HPDE6-E6E7 (cell line): ENCODE results near the gene DNAH14.
A peak's percentile ranks its signal among the peaks of the same experiment; 100 is the strongest.
"Not testable (repeated sequence)": the region's sequence is repeated elsewhere in the genome, so short reads cannot be mapped to it uniquely, and the experiment has no call there.

Experiments
- DNase-seq: peaks from one replicate; pipeline ENCODE4 v3.0.0; 2011; ENCODE audit warnings: missing footprints; ENCODE audit errors: extremely low spot score

The DNAH14 gene

GRCh38 chr1:224921354-224921753, 8.1 kb upstream of the DNAH14 start:
- DNase-seq, result no peak

GRCh38 chr1:224922404-224923164, 6.9 kb upstream of the DNAH14 start:
- peak; percentile 54 for DNase-seq

- no peak for DNase-seq
Measured at GRCh38 chr1:224923726-224924125, 5.7 kb upstream of the DNAH14 start.

DNA sequence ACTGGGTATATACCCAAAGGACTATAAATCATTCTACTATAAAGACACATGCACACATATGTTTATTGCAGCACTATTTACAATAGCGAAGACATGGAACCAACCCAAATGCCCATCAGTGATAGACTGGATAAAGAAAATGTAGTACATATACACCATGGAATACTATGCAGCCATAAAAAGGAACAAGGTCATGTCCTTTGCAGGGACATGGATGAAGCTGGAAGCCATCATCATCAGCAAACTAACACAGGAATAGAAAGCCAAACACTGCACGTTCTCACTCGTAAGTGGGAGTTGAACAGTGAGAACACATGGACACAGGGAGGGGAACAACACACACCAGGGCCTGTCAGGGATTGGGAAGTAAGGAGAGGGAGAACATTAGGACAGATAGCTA, 1.8 kb upstream of the DNAH14 start:
- not testable (repeated sequence) for DNase-seq

GRCh38 chr1:224928906-224929305, 569 bp upstream of the DNAH14 start:
- no peak for DNase-seq

DNA sequence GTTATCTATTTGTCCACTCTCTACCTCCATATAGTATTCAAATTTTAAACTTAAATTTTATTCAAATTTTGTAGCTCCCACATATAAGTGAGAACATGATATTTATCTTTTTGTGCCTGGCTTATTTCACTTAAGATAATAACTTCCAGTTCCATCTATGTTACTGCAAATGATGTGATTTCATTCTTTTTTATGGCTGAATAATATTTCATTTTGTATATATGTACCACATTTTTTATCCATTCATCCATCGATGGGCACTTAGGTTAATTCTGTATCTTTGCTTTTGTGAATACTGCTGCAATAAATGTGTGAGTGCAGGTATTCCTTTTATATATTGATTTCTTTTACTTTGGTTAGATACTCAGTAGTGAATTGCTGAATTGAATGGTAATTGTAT, 2.1 kb downstream of the DNAH14 start:
- DNase-seq, result no peak

- DNase-seq, result no peak
Measured at GRCh38 chr1:224932607-224933249, 3.3 kb downstream of the DNAH14 start.

GRCh38 chr1:224933584-224933983, 4.1 kb downstream of the DNAH14 start:
- no peak for DNase-seq

DNA sequence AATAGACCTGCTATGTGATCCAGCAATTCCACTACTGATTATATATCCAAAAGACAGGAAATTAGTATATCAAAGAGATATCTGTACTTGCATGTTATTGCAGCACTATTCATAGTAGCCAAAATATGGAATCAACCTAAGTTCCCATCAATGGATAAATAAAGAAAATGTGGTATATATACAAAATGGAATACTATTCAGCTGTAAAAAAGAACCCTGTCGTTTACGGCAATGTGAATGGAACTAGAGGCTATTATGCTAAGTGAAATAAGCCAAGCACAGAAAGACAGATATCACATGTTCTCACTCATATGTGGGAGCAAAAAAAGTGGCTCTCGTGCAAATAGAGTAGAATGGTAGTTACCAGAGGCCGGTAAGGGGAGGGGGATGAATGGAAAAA, 9.2 kb downstream of the DNAH14 start:
- DNase-seq, result no peak

DNA sequence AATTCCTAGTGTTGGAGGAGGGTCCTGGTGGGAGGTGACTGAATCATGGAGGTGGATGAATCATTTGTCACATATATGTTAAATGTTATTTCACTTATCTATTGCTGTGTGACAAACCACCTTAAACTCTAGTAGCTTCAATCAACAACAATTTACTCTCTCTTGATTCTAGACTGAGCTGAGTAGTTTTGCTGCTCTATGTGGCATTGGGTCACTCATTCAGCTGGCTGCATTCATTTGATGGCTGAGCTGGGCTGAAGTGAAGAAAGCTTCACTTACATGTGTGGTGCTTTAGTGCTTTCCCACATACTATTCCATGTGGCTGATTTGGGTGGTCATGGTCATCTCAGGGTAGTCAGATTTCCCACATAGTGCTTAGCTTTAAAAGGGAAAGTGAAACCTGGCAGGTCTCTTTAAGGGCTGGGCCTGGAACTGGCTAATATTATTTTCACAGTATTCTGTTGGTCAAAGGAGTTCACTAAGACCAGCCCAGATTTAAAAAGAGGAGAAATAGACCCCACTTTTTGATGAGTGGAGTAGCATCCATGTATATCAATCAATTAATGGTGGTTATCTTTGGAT, 10.5 kb downstream of the DNAH14 start:
- no peak for DNase-seq

DNA sequence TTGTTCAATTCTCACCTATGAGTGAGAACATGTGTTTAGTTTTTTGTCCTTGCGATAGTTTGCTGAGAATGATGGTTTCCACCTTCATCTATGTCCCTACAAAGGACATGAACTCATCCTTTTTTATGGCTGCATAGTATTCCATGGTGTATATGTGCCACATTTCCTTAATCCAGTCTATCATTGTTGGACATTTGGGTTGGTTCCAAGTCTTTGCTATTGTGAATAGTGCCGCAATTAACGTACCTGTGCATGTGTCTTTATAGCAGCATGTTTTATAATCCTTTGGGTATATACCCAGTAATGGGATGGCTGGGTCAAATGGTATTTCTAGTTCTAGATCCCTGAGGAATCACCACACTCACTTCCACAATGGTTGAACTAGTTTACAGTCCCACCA, 11.3 kb downstream of the DNAH14 start:
- DNase-seq, result not testable (repeated sequence)

DNA sequence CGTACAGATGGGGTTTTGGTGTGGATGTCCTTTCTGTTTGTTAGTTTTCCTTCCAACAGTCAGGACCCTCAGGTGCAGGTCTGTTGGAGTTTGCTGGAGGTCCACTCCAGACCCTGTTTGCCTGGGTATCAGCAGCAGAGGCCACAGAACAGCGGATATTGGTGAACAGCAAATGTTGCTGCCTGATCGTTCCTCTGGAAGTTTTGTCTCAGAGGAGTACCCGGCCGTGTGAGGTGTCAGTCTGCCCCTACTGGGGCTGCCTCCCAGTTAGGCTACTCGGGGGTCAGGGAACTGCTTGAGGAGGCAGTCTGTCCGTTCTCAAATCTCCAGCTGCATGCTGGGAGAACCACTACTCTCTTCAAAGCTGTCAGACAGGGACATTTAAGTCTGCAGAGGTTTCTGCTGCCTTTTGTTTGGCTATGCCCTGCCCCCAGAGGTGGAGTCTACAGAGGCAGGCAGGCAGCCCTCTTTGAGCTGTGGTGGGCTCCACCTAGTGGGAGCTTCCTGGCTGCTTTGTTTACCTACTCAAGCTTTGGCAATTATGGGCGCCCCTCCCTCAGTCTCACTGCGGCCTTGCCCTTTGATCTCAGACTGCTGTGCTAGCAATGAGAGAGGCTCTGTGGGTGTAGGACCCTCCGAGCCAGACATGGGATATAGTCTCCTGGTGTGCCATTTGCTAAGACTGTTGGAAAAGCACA, 16.3 kb downstream of the DNAH14 start:
- not testable (repeated sequence) for DNase-seq

GRCh38 chr1:224946349-224946691, 16.8 kb downstream of the DNAH14 start:
- not testable (repeated sequence) for DNase-seq

GRCh38 chr1:224957696-224958095, 28.2 kb downstream of the DNAH14 start:
- no peak for DNase-seq

DNA sequence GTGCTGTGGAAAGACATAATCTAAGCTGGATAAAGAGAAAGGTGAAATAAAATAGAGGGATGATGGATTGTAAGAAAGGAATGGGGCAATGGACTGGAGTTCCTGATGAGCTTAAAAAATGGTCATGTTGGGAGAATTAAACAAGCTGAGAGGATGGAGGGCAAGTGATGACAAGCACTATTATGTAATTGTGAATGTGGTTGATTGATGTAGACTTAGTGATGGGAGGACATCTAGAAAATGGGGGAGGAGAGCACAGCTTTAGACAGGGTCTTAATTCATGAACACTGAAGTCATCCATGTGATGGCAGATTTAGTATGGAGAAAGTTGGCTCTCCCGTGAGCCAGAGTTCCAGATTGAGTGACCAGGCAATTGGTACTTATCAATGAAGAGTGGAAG, 29.0 kb downstream of the DNAH14 start:
- DNase-seq, result no peak

- DNase-seq, result no peak
Measured at GRCh38 chr1:224959115-224959514, 29.6 kb downstream of the DNAH14 start.

DNA sequence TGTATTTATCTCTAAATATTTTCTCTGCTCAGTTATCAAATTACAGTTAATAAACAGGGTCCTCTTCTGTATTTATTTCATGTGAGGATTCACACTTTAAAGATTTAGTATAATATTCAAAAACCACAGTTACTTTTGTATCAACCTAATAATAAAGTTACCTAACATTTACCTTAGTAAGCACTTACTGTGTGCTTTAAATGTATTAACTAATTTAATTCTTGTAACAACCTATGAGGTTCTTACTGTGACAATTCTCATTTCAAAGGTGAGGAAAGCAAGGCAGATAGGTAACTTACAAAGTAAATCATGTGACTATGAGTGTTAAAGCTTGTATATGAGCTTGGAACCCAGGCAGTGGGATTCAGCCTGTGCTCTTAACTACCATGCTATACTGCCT, 30.2 kb downstream of the DNAH14 start:
- no peak for DNase-seq

GRCh38 chr1:224980181-224980580, 50.7 kb downstream of the DNAH14 start:
- DNase-seq, result no peak

GRCh38 chr1:224981922-224982354, 52.5 kb downstream of the DNAH14 start:
- not testable (repeated sequence) for DNase-seq

DNA sequence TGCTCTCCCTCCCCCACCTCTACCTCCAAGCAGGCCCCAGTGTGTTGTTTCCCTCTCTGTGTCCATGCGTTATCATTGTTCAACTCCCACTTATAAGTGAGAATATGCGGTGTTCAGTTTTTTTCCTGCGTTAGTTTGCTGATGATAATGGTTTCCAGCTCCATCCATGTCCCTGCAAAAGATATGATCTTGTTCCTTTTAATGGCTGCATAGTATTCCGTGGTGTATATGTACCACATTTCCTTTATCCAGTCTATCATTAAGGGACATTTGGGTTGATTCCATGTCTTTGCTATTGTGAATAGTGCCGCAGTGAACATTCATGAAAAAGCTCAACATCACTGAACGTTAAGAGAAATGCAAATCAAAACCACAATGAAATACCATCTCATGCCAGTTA, 58.6 kb downstream of the DNAH14 start:
- DNase-seq, result no peak

DNA sequence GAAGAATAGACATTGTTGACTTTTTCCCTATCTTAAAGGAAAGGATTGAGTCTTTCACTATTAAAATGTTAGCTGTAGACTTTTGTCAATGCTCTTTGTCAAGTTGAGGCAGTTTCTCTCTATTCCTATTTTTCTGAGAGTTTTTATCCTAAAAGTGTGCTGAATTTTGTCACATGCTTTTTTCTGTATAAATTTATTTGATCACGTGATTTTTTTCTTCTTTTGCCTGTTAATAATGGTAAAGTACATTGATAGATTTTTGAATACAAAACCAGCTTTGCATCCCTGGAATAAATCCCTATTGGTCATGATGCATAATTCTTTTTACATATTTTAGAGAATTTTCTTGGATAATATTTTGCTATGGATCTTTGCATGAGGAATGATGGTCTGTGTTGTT, 60.1 kb downstream of the DNAH14 start:
- no peak for DNase-seq

GRCh38 chr1:224991550-224991949, 62.1 kb downstream of the DNAH14 start:
- not testable (repeated sequence) for DNase-seq

- DNase-seq, result no peak
Measured at GRCh38 chr1:224995602-224996001, 66.1 kb downstream of the DNAH14 start.
